Measurements from ENCODE around the gene PDSS2. TPM values are rescaled to one million over a fixed set of nuclear protein-coding genes. Genes with fewer than 3 reads are reported as not detected.

Gene PDSS2
- polyA plus RNA-seq, 3 donors = 10.1 to 13.9 (median 13.3) TPM

DNA sequence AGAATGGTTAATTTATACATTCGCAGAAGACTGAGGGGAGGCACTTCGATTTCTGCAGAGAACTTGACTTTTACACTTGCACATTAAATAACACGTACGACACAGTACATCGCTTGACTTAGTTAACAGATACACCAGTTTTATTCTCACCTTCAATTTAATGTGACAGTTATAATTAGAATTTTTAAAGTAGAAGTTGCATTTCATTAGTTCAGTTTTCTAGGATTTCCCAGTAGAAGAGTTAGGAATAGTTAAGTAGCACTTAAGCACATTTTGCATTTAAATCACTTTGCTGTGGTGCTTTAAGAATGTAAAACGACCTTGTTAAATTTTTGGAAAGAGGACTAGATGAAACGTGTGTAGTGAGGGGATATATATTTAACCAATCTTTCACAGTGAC, 342.4 kb downstream of the PDSS2 start:
- WGBS (ENCODE audit: insufficient coverage) = no CpG with 5 or more reads among the region's 7 CpGs
- Histone ChIP-seq H3K36me3 (replicated peaks in 1 of 2; ENCODE audit: control insufficient read depth in 1 of 2, insufficient read depth in 2 of 2, low read length in 2 of 2) (no peaks in the 10 kb centered on the region), H3K9ac (ENCODE audit: insufficient read depth, low read length, poor library complexity, severe bottlenecking) (no peak overlapping the region), H2AFZ (ENCODE audit: insufficient read depth, low read depth, low read length, poor library complexity, severe bottlenecking) (no peak overlapping the region), H3K27me3 (ENCODE audit: control insufficient read depth in 2 of 2, insufficient read depth in 2 of 2, low read length in 2 of 2) (peaks cover 9 to 23% of the 10 kb centered on the region in 2 donors), H3K4me3 (replicated peaks in 1 of 3; ENCODE audit: low read depth in 2 of 3, low read length in 3 of 3) (peak overlapping the region in 1 of 3 experiments; percentile 81), H3K4me2 (replicated peaks; ENCODE audit: extremely low read depth, low read length, poor library complexity, severe bottlenecking) (peak overlapping the region; percentile 91), H3K9me3 (replicated peaks in 1 of 2; ENCODE audit: control insufficient read depth in 1 of 2, insufficient read depth in 1 of 2, low read length in 2 of 2) (no peaks in the 10 kb centered on the region), H3K79me2 (ENCODE audit: insufficient read depth, low read length) (no peaks in the 10 kb centered on the region), H3K27ac (ENCODE audit: low read depth in 1 of 2, low read length in 2 of 2) (no peak overlapping the region), H3K4me1 (ENCODE audit: control insufficient read depth in 1 of 2, insufficient read depth in 2 of 2, low read length in 2 of 2) (peaks cover 23% of the 10 kb centered on the region in 2 donors), H4K20me1 (ENCODE audit: insufficient read depth, low read length) (no peaks in the 10 kb centered on the region)
- peaks cover 0 to 4% of the 10 kb centered on the region in 2 donors for H3K36me3 Mint-ChIP-seq
- DNase-seq = no peak
- H3K27ac Mint-ChIP-seq = no peak overlapping the region
- TF ChIP-seq, protein P1, sequence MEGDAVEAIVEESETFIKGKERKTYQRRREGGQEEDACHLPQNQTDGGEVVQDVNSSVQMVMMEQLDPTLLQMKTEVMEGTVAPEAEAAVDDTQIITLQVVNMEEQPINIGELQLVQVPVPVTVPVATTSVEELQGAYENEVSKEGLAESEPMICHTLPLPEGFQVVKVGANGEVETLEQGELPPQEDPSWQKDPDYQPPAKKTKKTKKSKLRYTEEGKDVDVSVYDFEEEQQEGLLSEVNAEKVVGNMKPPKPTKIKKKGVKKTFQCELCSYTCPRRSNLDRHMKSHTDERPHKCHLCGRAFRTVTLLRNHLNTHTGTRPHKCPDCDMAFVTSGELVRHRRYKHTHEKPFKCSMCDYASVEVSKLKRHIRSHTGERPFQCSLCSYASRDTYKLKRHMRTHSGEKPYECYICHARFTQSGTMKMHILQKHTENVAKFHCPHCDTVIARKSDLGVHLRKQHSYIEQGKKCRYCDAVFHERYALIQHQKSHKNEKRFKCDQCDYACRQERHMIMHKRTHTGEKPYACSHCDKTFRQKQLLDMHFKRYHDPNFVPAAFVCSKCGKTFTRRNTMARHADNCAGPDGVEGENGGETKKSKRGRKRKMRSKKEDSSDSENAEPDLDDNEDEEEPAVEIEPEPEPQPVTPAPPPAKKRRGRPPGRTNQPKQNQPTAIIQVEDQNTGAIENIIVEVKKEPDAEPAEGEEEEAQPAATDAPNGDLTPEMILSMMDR (IDR thresholded peaks at IDR 0.05) = no peak
- intact Hi-C loops (cut with micrococcal nuclease) = loop anchor here in 1 of 2 donors (10.0 kb wide), 1 partner anchor 672 kb away; no protein-coding TSS in a partner anchor
- peaks cover 0 to 7% (median 2%) of the 10 kb centered on the region in 7 donors for H3K9me3 Mint-ChIP-seq
- H3K27me3 Mint-ChIP-seq (ENCODE audit: low read depth in 3 of 3) = peaks cover 17 to 28% (median 21%) of the 10 kb centered on the region in 3 donors
- peak overlapping the region; percentile 81 to 90 for H3K4me3 Mint-ChIP-seq
- peaks cover 25% of the 10 kb centered on the region for H3K4me1 Mint-ChIP-seq

DNA sequence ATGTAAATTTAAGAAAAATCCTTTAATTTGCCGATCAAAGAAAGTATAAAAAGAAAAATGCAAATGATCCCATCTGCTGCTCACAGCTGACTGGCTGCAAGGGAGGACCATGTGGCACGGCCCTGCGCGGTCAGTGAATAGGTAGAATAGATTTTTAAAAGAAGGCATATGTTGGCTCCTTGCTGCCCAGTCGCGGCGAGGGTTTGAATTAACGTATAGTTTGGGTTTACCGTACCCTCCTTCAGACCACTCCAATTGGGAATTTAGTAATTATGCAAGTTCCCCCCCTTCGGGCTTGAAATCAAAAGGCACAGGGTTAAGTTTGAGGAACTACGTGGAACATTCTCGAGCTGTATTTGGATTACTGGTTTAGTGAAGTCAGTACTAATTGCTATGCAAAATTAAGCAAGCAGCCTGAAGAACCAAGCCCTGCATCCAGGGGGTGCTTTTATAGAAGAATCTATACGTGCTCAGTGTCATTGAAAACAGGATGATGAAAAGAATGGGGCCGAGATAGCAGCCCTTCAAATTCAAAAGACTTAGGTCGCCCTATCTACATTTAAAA, 343.0 kb downstream of the PDSS2 start:
- peak overlapping the region in 1 of 7 donors; percentile 16 for H3K27ac Mint-ChIP-seq
- Histone ChIP-seq H3K9ac (ENCODE audit: insufficient read depth, low read length, poor library complexity, severe bottlenecking) (peak overlapping the region; percentile 15), H3K4me1 (ENCODE audit: control insufficient read depth in 1 of 2, insufficient read depth in 2 of 2, low read length in 2 of 2) (peaks cover 23% of the 10 kb centered on the region in 2 donors), H2AFZ (ENCODE audit: insufficient read depth, low read depth, low read length, poor library complexity, severe bottlenecking) (peak overlapping the region; percentile 85), H4K20me1 (ENCODE audit: insufficient read depth, low read length) (no peaks in the 10 kb centered on the region), H3K9me3 (replicated peaks in 1 of 2; ENCODE audit: control insufficient read depth in 1 of 2, insufficient read depth in 1 of 2, low read length in 2 of 2) (no peaks in the 10 kb centered on the region), H3K4me2 (replicated peaks; ENCODE audit: extremely low read depth, low read length, poor library complexity, severe bottlenecking) (peak overlapping the region; percentile 91), H3K4me3 (replicated peaks in 1 of 3; ENCODE audit: low read depth in 2 of 3, low read length in 3 of 3) (peak overlapping the region; percentile 24 to 81 (median 50)), H3K27me3 (ENCODE audit: control insufficient read depth in 2 of 2, insufficient read depth in 2 of 2, low read length in 2 of 2) (peaks cover 9 to 23% of the 10 kb centered on the region in 2 donors), H3K36me3 (replicated peaks in 1 of 2; ENCODE audit: control insufficient read depth in 1 of 2, insufficient read depth in 2 of 2, low read length in 2 of 2) (no peaks in the 10 kb centered on the region), H3K79me2 (ENCODE audit: insufficient read depth, low read length) (no peaks in the 10 kb centered on the region), H3K27ac (ENCODE audit: low read depth in 1 of 2, low read length in 2 of 2) (no peak overlapping the region)
- TF ChIP-seq, protein P1 (IDR thresholded peaks at IDR 0.05) = no peak
- 0% methylated on average over 3 of the region's 15 CpGs for WGBS (ENCODE audit: insufficient coverage)
- H3K4me3 Mint-ChIP-seq = peak overlapping the region; percentile 81 to 90
- H3K27me3 Mint-ChIP-seq (ENCODE audit: low read depth in 3 of 3) = peaks cover 17 to 28% (median 21%) of the 10 kb centered on the region in 3 donors
- DNase-seq = peak; percentile 30 to 57 (median 56)
- H3K4me1 Mint-ChIP-seq = peaks cover 25% of the 10 kb centered on the region
- intact Hi-C loops (cut with micrococcal nuclease) = loop anchor here in 1 of 2 donors (10.0 kb wide), 1 partner anchor 672 kb away; no protein-coding TSS in a partner anchor
- H3K36me3 Mint-ChIP-seq = peaks cover 0 to 4% of the 10 kb centered on the region in 2 donors
- H3K9me3 Mint-ChIP-seq = peaks cover 0 to 7% (median 2%) of the 10 kb centered on the region in 7 donors
